Thymus (tissue), 11 donors: ENCODE results near the gene EFCAB14. TPM values are rescaled to one million over a fixed set of nuclear protein-coding genes. Genes with fewer than 3 reads are reported as not detected.
A peak's percentile ranks its signal among the peaks of the same experiment; 100 is the strongest.
"Not testable (repeated sequence)": the region's sequence is repeated elsewhere in the genome, so short reads cannot be mapped to it uniquely, and the experiment has no call there.

Source experiments
- DNase-seq, 9 donors: peaks; one replicate each; pipeline ENCODE4 v3.0.0-alpha.2; 2013; ENCODE audit warnings: low spot score in 9 of 9, low read depth in 6 of 9, missing footprints in 1 of 9
- H3K27ac ChIP-seq, 2 donors: one replicate each; pipeline ENCODE4 v1.5.1; 2013; ENCODE audit warnings: control low read depth in 1 of 2, low read depth in 1 of 2, low read length in 1 of 2, mild to moderate bottlenecking in 1 of 2, moderate library complexity in 1 of 2
- H3K27me3 ChIP-seq, 2 donors: one replicate each; pipeline ENCODE4 v1.5.1; 2013; ENCODE audit warnings: low read length in 1 of 2; ENCODE audit not compliant: control insufficient read depth in 2 of 2, insufficient read depth in 1 of 2
- H3K36me3 ChIP-seq, 2 donors: one replicate each; pipeline ENCODE4 v1.5.1; 2013; ENCODE audit warnings: low read length in 1 of 2, mild to moderate bottlenecking in 1 of 2, moderate library complexity in 1 of 2; ENCODE audit not compliant: control insufficient read depth in 2 of 2, insufficient read depth in 2 of 2
- H3K4me1 ChIP-seq, 2 donors: one replicate each; pipeline ENCODE4 v1.5.1; 2013; ENCODE audit warnings: low read length in 2 of 2; ENCODE audit not compliant: control insufficient read depth in 2 of 2, insufficient read depth in 2 of 2
- H3K4me3 ChIP-seq, 2 donors: one replicate each; pipeline ENCODE4 v1.5.1; 2013; ENCODE audit warnings: low read length in 2 of 2, control low read depth in 1 of 2, mild to moderate bottlenecking in 1 of 2
- H3K9me3 ChIP-seq, 2 donors: one replicate each; pipeline ENCODE4 v1.5.1; 2013; ENCODE audit warnings: low read length in 1 of 2, mild to moderate bottlenecking in 1 of 2; ENCODE audit not compliant: control insufficient read depth in 2 of 2, insufficient read depth in 1 of 2
- WGBS: extraction: QIAGEN DNeasy Blood & Tissue Kit; methylation state at CpG from one replicate; pipeline ENCODE4 v1.1.7; 2013; 5-methylcytosine and 5-hydroxymethylcytosine counted together
- polyA plus RNA-seq: library from polyadenylated mRNA; stranded (reverse); fragments of 200-250 nt; gene quantifications from one replicate; pipeline ENCODE4 v1.2.3, GENCODE V29; 2013
- total RNA-seq: library from RNA; stranded (reverse); fragments of 120-200 nt; gene quantifications from one replicate; pipeline ENCODE4 v1.2.4, GENCODE V29; 2013
- donor health status: healthy.

Gene EFCAB14
- total and polyA plus RNA-seq, 2 donors = 30.6 to 63.6 TPM

DNA sequence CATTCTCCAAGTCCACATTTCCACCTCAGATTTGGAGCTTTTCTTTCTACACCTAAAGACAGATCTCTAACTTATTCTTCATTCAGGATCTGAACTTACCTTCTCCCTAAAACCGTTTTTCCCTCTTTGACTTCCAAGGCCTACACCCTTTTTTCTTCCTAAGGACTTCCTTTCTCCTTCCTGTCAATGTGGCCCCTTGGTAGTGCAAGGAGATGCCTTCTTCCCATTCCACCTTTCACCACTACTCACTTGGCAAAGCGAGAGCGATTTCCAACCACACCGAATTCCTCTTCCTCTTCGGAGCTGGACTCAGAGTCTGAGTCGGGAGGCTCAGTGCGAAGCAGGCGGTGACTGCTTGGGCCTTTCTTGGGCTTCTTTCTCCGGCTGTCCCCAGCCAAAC, 1.3 kb downstream of the EFCAB14 start:
- peaks cover 20 to 35% of the 10 kb centered on the region in 2 donors for H3K36me3 ChIP-seq
- H3K4me1 ChIP-seq = peaks cover 17 to 22% of the 10 kb centered on the region in 2 donors
- no peaks in the 10 kb centered on the region for H3K9me3 ChIP-seq
- peak overlapping the region; percentile 78 to 86 for H3K4me3 ChIP-seq
- H3K27ac ChIP-seq = no peak overlapping the region
- no peak for DNase-seq
- 85% methylated on average over 9 of the region's 9 CpGs for WGBS
- H3K27me3 ChIP-seq = no peaks in the 10 kb centered on the region

GRCh38 chr1:46714976-46715375, 3.9 kb downstream of the EFCAB14 start:
- Histone ChIP-seq H3K36me3 (peaks cover 21 to 54% of the 10 kb centered on the region in 2 donors), H3K27ac (no peak overlapping the region), H3K4me1 (peaks cover 17 to 22% of the 10 kb centered on the region in 2 donors), H3K4me3 (no peak overlapping the region), H3K9me3 (no peaks in the 10 kb centered on the region), H3K27me3 (no peaks in the 10 kb centered on the region)
- 97% methylated on average over 3 of the region's 3 CpGs for WGBS
- no peak for DNase-seq

DNA sequence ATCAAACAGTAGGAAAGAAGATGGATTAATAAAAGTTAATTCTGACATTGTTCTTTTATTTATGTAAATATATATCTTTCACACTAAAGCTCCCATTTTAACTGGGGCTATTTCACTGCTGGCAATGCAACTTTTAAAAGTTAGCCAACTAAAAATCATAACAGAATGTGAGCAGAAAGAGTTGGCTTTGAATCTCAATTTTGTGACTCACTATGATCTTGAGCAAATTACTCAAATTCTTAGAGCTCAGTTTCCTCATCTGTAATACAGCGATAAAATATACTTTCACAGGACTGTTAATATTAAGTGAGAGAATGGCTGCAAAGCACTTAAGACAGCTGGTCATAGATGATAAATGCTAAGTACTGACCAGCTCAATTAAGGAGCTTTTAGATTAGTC, 10.8 kb downstream of the EFCAB14 start:
- no peak for DNase-seq
- Histone ChIP-seq H3K27me3 (no peaks in the 10 kb centered on the region), H3K4me1 (no peaks in the 10 kb centered on the region), H3K9me3 (no peaks in the 10 kb centered on the region), H3K4me3 (no peak overlapping the region), H3K27ac (no peak overlapping the region), H3K36me3 (peaks cover 36 to 74% of the 10 kb centered on the region in 2 donors)
- WGBS = 100% methylated on average over 1 of the region's 1 CpG

DNA sequence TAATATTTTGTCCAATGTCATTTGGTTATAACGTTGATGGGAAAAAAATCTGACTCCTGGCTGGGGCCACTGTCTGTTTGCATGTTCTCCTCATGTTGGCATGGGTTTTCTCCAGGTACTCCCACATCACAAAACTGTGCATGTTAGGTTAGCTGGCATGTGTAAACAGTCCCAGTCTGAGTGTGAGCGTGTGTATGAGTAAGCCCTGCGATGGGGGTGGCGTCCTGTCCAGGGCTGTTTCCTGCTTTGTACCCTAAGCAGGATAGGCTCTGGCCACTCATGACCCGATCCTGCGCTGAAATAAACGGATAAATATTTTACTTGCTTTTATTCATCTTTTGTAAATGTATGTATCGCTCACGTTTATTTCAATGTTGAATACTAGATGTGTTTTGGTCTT, 13.5 kb downstream of the EFCAB14 start:
- H3K27ac ChIP-seq = no peak overlapping the region
- WGBS = 97% methylated on average over 9 of the region's 9 CpGs
- no peaks in the 10 kb centered on the region for H3K27me3 ChIP-seq
- no peaks in the 10 kb centered on the region for H3K9me3 ChIP-seq
- DNase-seq = no peak
- H3K36me3 ChIP-seq = peaks cover 38 to 65% of the 10 kb centered on the region in 2 donors
- no peak overlapping the region for H3K4me3 ChIP-seq
- no peaks in the 10 kb centered on the region for H3K4me1 ChIP-seq

- Histone ChIP-seq H3K27me3 (no peaks in the 10 kb centered on the region), H3K4me1 (peaks cover 0 to 4% of the 10 kb centered on the region in 2 donors), H3K9me3 (no peaks in the 10 kb centered on the region), H3K27ac (no peak overlapping the region), H3K4me3 (no peak overlapping the region), H3K36me3 (peaks cover 35 to 66% of the 10 kb centered on the region in 2 donors)
- DNase-seq = no peak
- 94% methylated on average over 3 of the region's 3 CpGs for WGBS
Measured at GRCh38 chr1:46703927-46704641, 14.8 kb downstream of the EFCAB14 start.

DNA sequence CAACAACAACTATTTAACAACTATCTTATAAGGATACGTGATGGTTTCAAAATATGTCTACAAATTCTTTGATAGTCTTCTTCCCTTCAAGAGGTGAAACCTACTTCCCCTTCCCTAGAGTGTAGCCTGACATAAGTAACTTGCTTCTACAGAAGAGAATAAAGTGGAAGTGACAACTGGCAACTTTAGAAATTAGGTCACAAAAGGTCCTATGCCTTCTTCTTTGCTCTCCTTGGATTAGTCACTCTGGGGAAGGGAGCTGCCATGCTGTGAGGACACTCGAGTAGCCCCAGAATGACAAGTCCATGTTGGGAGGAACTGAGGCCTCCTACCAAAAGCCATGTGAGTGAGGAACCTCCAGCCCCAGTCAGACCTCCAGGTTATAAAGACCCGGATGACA, 19.2 kb downstream of the EFCAB14 start:
- H3K9me3 ChIP-seq = no peaks in the 10 kb centered on the region
- no peak overlapping the region for H3K4me3 ChIP-seq
- DNase-seq = no peak
- 62% methylated on average over 3 of the region's 3 CpGs for WGBS
- peaks cover 37 to 64% of the 10 kb centered on the region in 2 donors for H3K36me3 ChIP-seq
- H3K4me1 ChIP-seq = peaks cover 5 to 10% of the 10 kb centered on the region in 2 donors
- H3K27ac ChIP-seq = no peak overlapping the region
- H3K27me3 ChIP-seq = no peaks in the 10 kb centered on the region

DNA sequence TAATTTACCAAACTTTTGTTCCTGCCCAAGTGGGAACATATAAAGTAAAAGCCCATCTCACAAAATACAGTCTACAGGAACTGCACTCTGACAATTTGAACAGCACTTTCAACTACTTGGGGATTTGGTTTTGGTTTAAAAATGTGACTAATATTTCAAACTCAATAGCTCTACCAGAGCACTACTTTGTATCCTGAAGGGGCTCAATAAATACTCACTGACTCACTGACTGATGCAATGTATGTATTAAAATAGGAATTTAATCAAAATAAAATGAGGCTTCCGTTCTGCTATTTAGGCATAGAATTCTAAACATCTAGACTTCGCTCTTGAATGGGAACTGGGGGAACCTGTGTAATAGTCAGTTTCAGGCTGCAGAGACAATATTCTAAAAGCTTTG, 21.9 kb downstream of the EFCAB14 start:
- Histone ChIP-seq H3K27me3 (no peaks in the 10 kb centered on the region), H3K4me1 (peaks cover 5 to 18% of the 10 kb centered on the region in 2 donors), H3K9me3 (no peaks in the 10 kb centered on the region), H3K36me3 (peaks cover 23 to 59% of the 10 kb centered on the region in 2 donors), H3K4me3 (no peak overlapping the region), H3K27ac (no peak overlapping the region)
- DNase-seq = no peak
- WGBS = over 99% methylated on average over 2 of the region's 2 CpGs

DNA sequence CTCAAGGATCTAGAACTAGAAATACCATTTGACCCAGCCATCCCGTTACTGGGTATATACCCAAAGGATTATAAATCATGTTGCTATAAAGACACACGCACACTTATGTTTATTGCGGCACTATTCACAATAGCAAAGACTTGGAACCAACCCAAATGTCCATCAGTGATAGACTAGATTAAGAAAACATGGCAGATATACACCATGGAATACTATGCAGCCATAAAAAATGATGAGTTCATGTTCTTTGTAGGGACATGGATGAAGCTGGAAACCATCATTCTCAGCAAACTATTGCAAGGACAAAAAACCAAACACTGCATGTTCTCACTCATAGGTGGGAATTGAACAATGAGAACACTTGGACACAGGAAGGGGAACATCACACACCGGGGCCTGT, 24.2 kb downstream of the EFCAB14 start:
- H3K4me1 ChIP-seq = peaks cover 17 to 35% of the 10 kb centered on the region in 2 donors
- not testable (repeated sequence) for H3K27me3 ChIP-seq, H3K9me3 ChIP-seq, DNase-seq, H3K27ac ChIP-seq, H3K4me3 ChIP-seq
- WGBS = 97% methylated on average over 4 of the region's 4 CpGs
- H3K36me3 ChIP-seq = peaks cover 27 to 69% of the 10 kb centered on the region in 2 donors

- Histone ChIP-seq H3K27me3 (no peaks in the 10 kb centered on the region), H3K36me3 (peaks cover 29 to 73% of the 10 kb centered on the region in 2 donors), H3K4me1 (peaks cover 27 to 48% of the 10 kb centered on the region in 2 donors), H3K4me3 (no peak overlapping the region), H3K27ac (peak overlapping the region in 1 of 2 donors; percentile 61), H3K9me3 (no peaks in the 10 kb centered on the region)
- DNase-seq = no peak
- WGBS = 74% methylated on average over 3 of the region's 3 CpGs
Measured at GRCh38 chr1:46692811-46693770, 25.8 kb downstream of the EFCAB14 start.
